Measurements from ENCODE around the gene TIGD7. TPM values are rescaled to one million over a fixed set of nuclear protein-coding genes. Genes with fewer than 3 reads are reported as not detected.
A peak's percentile ranks its signal among the peaks of the same experiment; 100 is the strongest.

The TIGD7 gene
- total RNA-seq, 2 donors from 2014 or later, result 2.8 to 5.9 TPM

GRCh38 chr16:3317315-3317999 lies 12.2 kb upstream of the TIGD7 start:
- Mint-ChIP-seq H3K9me3 (peaks cover 94% of the 10 kb centered on the region), H3K27me3 (ENCODE audit: insufficient read depth) (peaks cover 8% of the 10 kb centered on the region), H3K4me3 (no peak overlapping the region), H3K4me1 (no peaks in the 10 kb centered on the region), H3K36me3 (ENCODE audit: low read depth) (peaks cover 69% of the 10 kb centered on the region), H3K27ac (no peak overlapping the region)
- Histone ChIP-seq H3K4me3 (ENCODE audit: low read length) (peak overlapping the region; percentile 67), H3K27me3 (ENCODE audit: control insufficient read depth, insufficient read depth, low read length, poor library complexity, severe bottlenecking) (no peaks in the 10 kb centered on the region), H3K27ac (ENCODE audit: low read depth, low read length) (no peak overlapping the region), H3K9ac (ENCODE audit: extremely low read depth, low read length, poor library complexity, severe bottlenecking) (no peak overlapping the region), H3K9me3 (ENCODE audit: control insufficient read depth, low read length) (peaks cover 76% of the 10 kb centered on the region), H3K4me1 (ENCODE audit: control insufficient read depth, insufficient read depth, low read length) (no peaks in the 10 kb centered on the region), H3K36me3 (ENCODE audit: control insufficient read depth, insufficient read depth, low read length) (peaks cover 63% of the 10 kb centered on the region)
- 99 to 100% methylated on average over 3 of the region's 3 CpGs for WGBS, 2 experiments (ENCODE audit: insufficient coverage in 1 of 2, insufficient read length in 1 of 2)
- no peak for TF ChIP-seq CTCF (conservative IDR thresholded peaks at IDR 0.05)
- no peak for DNase-seq

GRCh38 chr16:3311496-3311895 lies 6.3 kb upstream of the TIGD7 start:
- no peak overlapping the region for H3K27ac ChIP-seq (ENCODE audit: low read depth, low read length)
- TF ChIP-seq CTCF (conservative IDR thresholded peaks at IDR 0.05), result no peak
- H3K36me3 ChIP-seq (ENCODE audit: control insufficient read depth, insufficient read depth, low read length), result peaks cover 89% of the 10 kb centered on the region
- Mint-ChIP-seq H3K9me3 (peaks cover 99% of the 10 kb centered on the region), H3K27me3 (ENCODE audit: insufficient read depth) (no peaks in the 10 kb centered on the region), H3K4me3 (no peak overlapping the region), H3K36me3 (ENCODE audit: low read depth) (peaks cover 97% of the 10 kb centered on the region), H3K27ac (no peak overlapping the region), H3K4me1 (no peaks in the 10 kb centered on the region)
- no peaks in the 10 kb centered on the region for H3K4me1 ChIP-seq (ENCODE audit: control insufficient read depth, insufficient read depth, low read length)
- 94 to 97% methylated on average over 3 of the region's 4 CpGs for WGBS, 2 experiments (ENCODE audit: insufficient coverage in 1 of 2, insufficient read length in 1 of 2)
- DNase-seq, result no peak
- no peak overlapping the region for H3K4me3 ChIP-seq (ENCODE audit: low read length)
- H3K9me3 ChIP-seq (ENCODE audit: control insufficient read depth, low read length), result peaks cover 100% of the 10 kb centered on the region
- H3K9ac ChIP-seq (ENCODE audit: extremely low read depth, low read length, poor library complexity, severe bottlenecking), result no peak overlapping the region
- H3K27me3 ChIP-seq (ENCODE audit: control insufficient read depth, insufficient read depth, low read length, poor library complexity, severe bottlenecking), result no peaks in the 10 kb centered on the region

- Histone ChIP-seq H3K27me3 (ENCODE audit: control insufficient read depth, insufficient read depth, low read length, poor library complexity, severe bottlenecking) (no peaks in the 10 kb centered on the region), H3K36me3 (ENCODE audit: control insufficient read depth, insufficient read depth, low read length) (peaks cover 51% of the 10 kb centered on the region), H3K4me1 (ENCODE audit: control insufficient read depth, insufficient read depth, low read length) (no peaks in the 10 kb centered on the region), H3K9me3 (ENCODE audit: control insufficient read depth, low read length) (peaks cover 79% of the 10 kb centered on the region), H3K9ac (ENCODE audit: extremely low read depth, low read length, poor library complexity, severe bottlenecking) (peak overlapping the region; percentile 68), H3K4me3 (ENCODE audit: low read length) (peak overlapping the region; percentile 87), H3K27ac (ENCODE audit: low read depth, low read length) (no peak overlapping the region)
- peaks cover 72% of the 10 kb centered on the region for H3K36me3 Mint-ChIP-seq (ENCODE audit: low read depth)
- H3K4me1 Mint-ChIP-seq, result no peaks in the 10 kb centered on the region
- peaks cover 79% of the 10 kb centered on the region for H3K9me3 Mint-ChIP-seq
- H3K27ac Mint-ChIP-seq, result no peak overlapping the region
- no peak for TF ChIP-seq CTCF (conservative IDR thresholded peaks at IDR 0.05)
- WGBS, 2 experiments (ENCODE audit: insufficient coverage in 1 of 2, insufficient read length in 1 of 2), result 76 to 80% methylated on average over 10 to 11 of the region's 11 CpGs
- no peak for DNase-seq
- peak overlapping the region; percentile 67 for H3K4me3 Mint-ChIP-seq
- peaks cover 6% of the 10 kb centered on the region for H3K27me3 Mint-ChIP-seq (ENCODE audit: insufficient read depth)
Measured at GRCh38 chr16:3306078-3306477, 848 bp upstream of the TIGD7 start.

Data from endodermal cell (in vitro differentiated cells).